SU-DHL-6 (cell line): ENCODE data around the gene ARL15.

Experiments used
- CTCF ChIP-seq: fragments of 200-600 bp; sonication (generic); IDR thresholded peaks from one replicate; pipeline ENCODE4 v1.5.1; 2017; ENCODE audit warnings: antibody characterized with exemption, mild to moderate bottlenecking, low read length, moderate library complexity; ENCODE audit not compliant: insufficient read depth, poor library complexity, severe bottlenecking
- EZH2phosphoT487 ChIP-seq: fragments of 200-600 bp; sonication (generic), shearing (Covaris generic); conservative IDR thresholded peaks from 2 replicates; pipeline ENCODE4 v1.6.1; 2018; ENCODE audit warnings: mild to moderate bottlenecking, antibody characterized with exemption, low read length, moderate library complexity, mixed read lengths

DNA sequence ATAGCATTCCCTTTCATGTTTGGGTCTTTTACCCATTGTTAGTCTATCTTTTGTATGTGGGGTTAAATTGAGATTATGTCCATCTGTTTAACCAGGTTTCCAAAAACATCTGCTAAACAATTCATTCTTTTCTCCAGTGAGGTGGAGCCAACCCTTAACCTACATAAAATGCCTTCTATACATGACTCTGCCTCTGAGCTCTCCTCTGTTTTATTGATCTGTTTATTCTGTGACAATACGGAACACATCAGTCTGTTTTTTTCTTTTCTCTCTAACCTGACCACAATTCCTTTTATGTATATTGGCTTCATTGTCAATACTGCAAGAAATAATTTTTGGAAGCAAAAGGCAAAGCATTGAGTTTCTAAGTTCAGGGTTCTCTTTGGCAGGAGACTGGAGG, 9.9 kb upstream of the ARL15 start:
- no peak for TF ChIP-seq CTCF
- TF ChIP-seq EZH2phosphoT487: no peak
